SK-N-SH (cell line): ENCODE measurements around the gene OR7G2. TPM values are rescaled to one million over a fixed set of nuclear protein-coding genes. Genes with fewer than 3 reads are reported as not detected.

ENCODE experiments used
- CTCF ChIA-PET: fragments of 300-600, 350-600 bp; formaldehyde crosslinking; extraction: SDS; loops from one replicate; lab custom pipeline; 2021; lab: Yijun Ruan, JAX
- POLR2A ChIA-PET: fragments of 350-600 bp; sonication (Branson Sonifier 250); formaldehyde crosslinking; extraction: SDS; loops from one replicate; lab custom pipeline; 2020; ENCODE audit warnings: antibody characterized with exemption, inconsistent platforms; lab: Yijun Ruan, JAX
- DNase-seq: peaks from one replicate; pipeline ENCODE4 v3.0.0; 2012
- H2AFZ ChIP-seq: fragments of 200-600 bp; sonication (generic); 2 replicates; pipeline ENCODE4 v1.8.1; 2016; ENCODE audit warnings: antibody characterized with exemption, mild to moderate bottlenecking, low read depth
- H3F3A ChIP-seq: fragments of 200-600 bp; sonication (generic); replicated peaks from 2 replicates; pipeline ENCODE3; 2016; ENCODE audit warnings: antibody characterized with exemption, mild to moderate bottlenecking; ENCODE audit not compliant: insufficient read depth
- H3K27ac ChIP-seq, 2 experiments: fragments of 200-500 bp in 1 of 2; fragments of 200-600 bp in 1 of 2; sonication (Bioruptor generic) in 1 of 2; sonication (generic), shearing (Covaris generic) in 1 of 2; 2 replicates each; pipeline versions ENCODE4 v1.5.1 to v1.6.1; 2014 to 2016; ENCODE audit warnings: low read depth in 2 of 2, inconsistent platforms in 1 of 2, low read length in 1 of 2, mild to moderate bottlenecking in 1 of 2, mixed read lengths in 1 of 2
- H3K27me3 ChIP-seq: fragments of 200-600 bp; sonication (generic), shearing (Covaris generic); 2 replicates; pipeline ENCODE4 v1.6.1; 2016; ENCODE audit warnings: mixed run types; ENCODE audit not compliant: insufficient read depth
- H3K36me3 ChIP-seq, 2 experiments: fragments of 200-500 bp in 1 of 2; fragments of 200-600 bp in 1 of 2; sonication (Bioruptor generic) in 1 of 2; sonication (generic) in 1 of 2; replicated peaks in 1 of 2; 2 replicates each; pipeline versions ENCODE3 to v1.5.1; 2014 to 2016; ENCODE audit warnings: low read length in 1 of 2, mild to moderate bottlenecking in 1 of 2; ENCODE audit not compliant: insufficient read depth in 2 of 2, control insufficient read depth in 1 of 2
- H3K4me1 ChIP-seq, 2 experiments: fragments of 200-500 bp in 1 of 2; fragments of 200-600 bp in 1 of 2; sonication (Bioruptor generic) in 1 of 2; sonication (generic), shearing (Covaris generic) in 1 of 2; 2 replicates each; pipeline versions ENCODE4 v1.5.1 to v1.6.1; 2014 to 2016; ENCODE audit warnings: low read depth in 1 of 2, low read length in 1 of 2, mixed run types in 1 of 2; ENCODE audit not compliant: insufficient read depth in 2 of 2, control insufficient read depth in 1 of 2
- H3K4me2 ChIP-seq: fragments of 200-600 bp; sonication (generic), shearing (Covaris generic); 2 replicates; pipeline ENCODE4 v1.6.1; 2017; ENCODE audit warnings: mixed run types
- H3K4me3 ChIP-seq, 2 experiments: fragments of 200-500 bp in 1 of 2; fragments of 200-600 bp in 1 of 2; sonication (Bioruptor generic) in 1 of 2; sonication (generic), shearing (Covaris generic) in 1 of 2; 2 replicates each; pipeline versions ENCODE4 v1.5.1 to v1.8.1; 2014 to 2016; ENCODE audit warnings: low read depth in 2 of 2, inconsistent platforms in 1 of 2, low read length in 1 of 2, mild to moderate bottlenecking in 1 of 2, mixed read lengths in 1 of 2, moderate library complexity in 1 of 2
- H3K79me2 ChIP-seq: fragments of 200-600 bp; sonication (generic); 2 replicates; pipeline ENCODE4 v1.8.1; 2017; ENCODE audit warnings: mild to moderate bottlenecking; ENCODE audit not compliant: insufficient read depth
- H3K9ac ChIP-seq: fragments of 200-600 bp; sonication (generic); 2 replicates; pipeline ENCODE4 v1.6.1; 2017; ENCODE audit warnings: mixed run types
- H3K9me2 ChIP-seq: fragments of 200-600 bp; sonication (generic); 2 replicates; pipeline ENCODE4 v1.6.1; 2017; ENCODE audit warnings: mixed run types
- H3K9me3 ChIP-seq: fragments of 200-600 bp; sonication (generic); 2 replicates; pipeline ENCODE4 v1.6.1; 2017; ENCODE audit warnings: mixed run types, mild to moderate bottlenecking, moderate library complexity
- H4K20me1 ChIP-seq: fragments of 200-600 bp; sonication (generic); 2 replicates; pipeline ENCODE4 v1.6.1; 2017; ENCODE audit warnings: mild to moderate bottlenecking, mixed run types; ENCODE audit not compliant: insufficient read depth
- ELF1 ChIP-seq: IDR thresholded peaks from 2 replicates; pipeline ENCODE4 v1.4.0; 2012
- EP300 ChIP-seq, 2 experiments: IDR thresholded peaks; 2 replicates each; pipeline versions ENCODE4 v1.4.0 to v1.6.1; 2012; ENCODE audit warnings: borderline replicate concordance in 1 of 2, low read depth in 1 of 2, low read length in 1 of 2
- EZH2phosphoT487 ChIP-seq: fragments of 200-600 bp; sonication (generic); IDR thresholded peaks from 2 replicates; pipeline ENCODE4 v1.6.1; 2017; ENCODE audit warnings: low read depth, mixed run types, mild to moderate bottlenecking, antibody characterized with exemption, moderate library complexity, borderline replicate concordance
- FOSL2 ChIP-seq: IDR thresholded peaks from 2 replicates; pipeline ENCODE4 v1.4.0; 2012; ENCODE audit warnings: low read depth, mild to moderate bottlenecking, moderate library complexity, borderline replicate concordance
- FOXM1 ChIP-seq: IDR thresholded peaks from 2 replicates; pipeline ENCODE4 v1.4.0; 2012; ENCODE audit warnings: low read depth, mild to moderate bottlenecking
- GABPA ChIP-seq: IDR thresholded peaks from 2 replicates; pipeline ENCODE4 v1.4.0; 2012; ENCODE audit warnings: low read depth, mild to moderate bottlenecking
- IRF3 ChIP-seq: fragments of 150-350 bp; IDR thresholded peaks from 2 replicates; pipeline ENCODE4 v1.6.1; 2016; ENCODE audit warnings: mild to moderate bottlenecking, low read depth, low read length
- JUND ChIP-seq: IDR thresholded peaks from 2 replicates; pipeline ENCODE4 v1.4.0; 2012
- MXI1 ChIP-seq: IDR thresholded peaks from 2 replicates; pipeline ENCODE4 v1.6.1; 2012; ENCODE audit warnings: mild to moderate bottlenecking, low read depth, low read length, improper control_type of control experiment
- NFIC ChIP-seq: IDR thresholded peaks from 2 replicates; pipeline ENCODE4 v1.4.0; 2012; ENCODE audit warnings: borderline replicate concordance
- NRF1 ChIP-seq: IDR thresholded peaks from 2 replicates; pipeline ENCODE4 v1.6.1; 2012; ENCODE audit warnings: low read depth, mild to moderate bottlenecking, low read length
- POLR2AphosphoS5 ChIP-seq: IDR thresholded peaks from 2 replicates; pipeline ENCODE4 v1.6.1; 2012; ENCODE audit warnings: low read depth, low read length
- RAD21 ChIP-seq: IDR thresholded peaks from 2 replicates; pipeline ENCODE4 v1.6.1; 2012; ENCODE audit warnings: mild to moderate bottlenecking, low read length
- RCOR1 ChIP-seq: fragments of 150-350 bp; IDR thresholded peaks from 2 replicates; pipeline ENCODE4 v1.6.1; 2017; ENCODE audit warnings: antibody characterized with exemption, low read length
- REST ChIP-seq: IDR thresholded peaks from 2 replicates; pipeline ENCODE4 v1.6.1; 2012; ENCODE audit warnings: mild to moderate bottlenecking, low read depth, low read length, moderate library complexity
- SIN3A ChIP-seq: IDR thresholded peaks from 2 replicates; pipeline ENCODE4 v1.6.1; 2012; ENCODE audit warnings: low read depth, mild to moderate bottlenecking, low read length, moderate library complexity, borderline replicate concordance
- SMC3 ChIP-seq: IDR thresholded peaks from 2 replicates; pipeline ENCODE4 v1.6.1; 2012; ENCODE audit warnings: low read depth, low read length, improper control_type of control experiment
- TEAD4 ChIP-seq: IDR thresholded peaks from 2 replicates; pipeline ENCODE4 v1.4.0; 2012; ENCODE audit warnings: mild to moderate bottlenecking, borderline replicate concordance; ENCODE audit not compliant: insufficient read depth
- WGBS: methylation state at CpG from one replicate; pipeline ENCODE4 v1.1.6; 2017; ENCODE audit warnings: low lambda C conversion rate; 5-methylcytosine and 5-hydroxymethylcytosine counted together
- polyA plus RNA-seq, 3 experiments: library from polyadenylated mRNA; depleted of rRNA; stranded (reverse); fragments of >200 nt; gene quantifications; 2 replicates each; pipeline ENCODE4 v1.2.3, GENCODE V29; 2012
- TF ChIP-seq, protein P1 (sequence below): IDR thresholded peaks from 2 replicates; pipeline ENCODE4 v1.4.0; 2012; ENCODE audit warnings: low read depth
- TF ChIP-seq, protein P2 (sequence below): IDR thresholded peaks from 2 replicates; pipeline ENCODE4; 2012

OR7G2 gene
- polyA plus RNA-seq, 1 of the 3 experiments (the other 2 are of a cell fraction): not detected

- CTCF ChIA-PET: no interaction called here
- WGBS: 7% methylated on average over 5 of the region's 5 CpGs
These were observed 9.3 kb upstream of the OR7G2 start for GRCh38 chr19:9116547-9116946.

More at GRCh38 chr19:9116547-9116946, 9.3 kb upstream of the OR7G2 start:
- Histone ChIP-seq H3K4me1 (no peaks in the 10 kb centered on the region), H3K4me3 (no peak overlapping the region)
- POLR2A ChIA-PET: no interaction called here
- TF ChIP-seq IRF3 (no peak), SMC3 (no peak), RCOR1 (no peak), FOXM1 (no peak), EP300 (IDR thresholded peaks at IDR 0.05; ENCODE audit: borderline replicate concordance in 1 of 2, low read depth in 1 of 2, low read length in 1 of 2) (no peak), MXI1 (no peak), ELF1 (no peak), JUND (no peak), POLR2AphosphoS5 (no peak), NRF1 (no peak), NFIC (no peak), FOSL2 (no peak), SIN3A (no peak), GABPA (no peak), RAD21 (no peak), REST (no peak), EZH2phosphoT487 (no peak), TEAD4 (no peak)
- TF ChIP-seq, protein P1, sequence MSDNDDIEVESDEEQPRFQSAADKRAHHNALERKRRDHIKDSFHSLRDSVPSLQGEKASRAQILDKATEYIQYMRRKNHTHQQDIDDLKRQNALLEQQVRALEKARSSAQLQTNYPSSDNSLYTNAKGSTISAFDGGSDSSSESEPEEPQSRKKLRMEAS: no peak
- TF ChIP-seq, protein P2, sequence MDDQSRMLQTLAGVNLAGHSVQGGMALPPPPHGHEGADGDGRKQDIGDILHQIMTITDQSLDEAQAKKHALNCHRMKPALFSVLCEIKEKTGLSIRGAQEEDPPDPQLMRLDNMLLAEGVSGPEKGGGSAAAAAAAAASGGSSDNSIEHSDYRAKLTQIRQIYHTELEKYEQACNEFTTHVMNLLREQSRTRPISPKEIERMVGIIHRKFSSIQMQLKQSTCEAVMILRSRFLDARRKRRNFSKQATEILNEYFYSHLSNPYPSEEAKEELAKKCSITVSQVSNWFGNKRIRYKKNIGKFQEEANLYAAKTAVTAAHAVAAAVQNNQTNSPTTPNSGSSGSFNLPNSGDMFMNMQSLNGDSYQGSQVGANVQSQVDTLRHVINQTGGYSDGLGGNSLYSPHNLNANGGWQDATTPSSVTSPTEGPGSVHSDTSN: no peak
- TF ChIP-seq, all 33 proteins: peak for 0
- Histone ChIP-seq H4K20me1 (no peaks in the 10 kb centered on the region), H3K36me3 (no peaks in the 10 kb centered on the region), H2AFZ (no peak overlapping the region), H3K9me3 (no peaks in the 10 kb centered on the region), H3K4me2 (no peak overlapping the region), H3K79me2 (no peaks in the 10 kb centered on the region), H3K27ac (no peak overlapping the region), H3K9ac (no peak overlapping the region), H3F3A (no peaks in the 10 kb centered on the region), H3K27me3 (peaks cover 14% of the 10 kb centered on the region; the same call in 1 of the 2 replicates), H3K9me2 (no peaks in the 10 kb centered on the region)
- no peak for DNase-seq
